Ureter (tissue), 1 donor: ENCODE results near the gene RNPC3. TPM values are rescaled to one million over a fixed set of nuclear protein-coding genes. Genes with fewer than 3 reads are reported as not detected.
"Not testable (repeated sequence)": the region's sequence is repeated elsewhere in the genome, so short reads cannot be mapped to it uniquely, and the experiment has no call there.

Source experiments
- DNase-seq: peaks from one replicate; pipeline ENCODE4 v3.0.0-alpha.2; 2020; ENCODE audit warnings: low spot score
- total RNA-seq: library from RNA; stranded (reverse); gene quantifications from one replicate; pipeline ENCODE4 v1.2.4, GENCODE V29; 2023
- donor health status: DM: yes; HTN: yes; CAD: no.

Gene RNPC3
- total RNA-seq, 1 donor from 2014 or later: 54.0 TPM

DNA sequence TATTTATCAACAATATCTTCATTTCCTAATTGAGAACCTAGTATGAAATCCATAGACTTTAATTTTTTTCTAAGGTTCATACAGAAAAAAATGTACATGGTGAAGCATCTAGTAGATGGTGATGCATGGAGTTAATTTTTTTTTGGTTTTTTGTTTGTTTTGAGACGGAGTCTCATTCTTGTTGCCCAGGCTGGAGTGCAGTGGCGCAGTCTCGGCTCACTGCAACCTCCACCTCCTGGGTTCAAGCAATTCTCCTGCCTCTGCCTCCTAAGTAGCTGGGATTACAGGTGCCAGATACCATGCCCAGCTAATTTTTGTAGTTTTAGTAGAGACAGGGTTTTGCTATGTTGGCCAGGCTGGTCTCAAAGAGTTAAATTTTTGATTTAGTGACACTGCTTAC is 35.6 kb downstream of the RNPC3 start:
- DNase-seq: not testable (repeated sequence)

DNA sequence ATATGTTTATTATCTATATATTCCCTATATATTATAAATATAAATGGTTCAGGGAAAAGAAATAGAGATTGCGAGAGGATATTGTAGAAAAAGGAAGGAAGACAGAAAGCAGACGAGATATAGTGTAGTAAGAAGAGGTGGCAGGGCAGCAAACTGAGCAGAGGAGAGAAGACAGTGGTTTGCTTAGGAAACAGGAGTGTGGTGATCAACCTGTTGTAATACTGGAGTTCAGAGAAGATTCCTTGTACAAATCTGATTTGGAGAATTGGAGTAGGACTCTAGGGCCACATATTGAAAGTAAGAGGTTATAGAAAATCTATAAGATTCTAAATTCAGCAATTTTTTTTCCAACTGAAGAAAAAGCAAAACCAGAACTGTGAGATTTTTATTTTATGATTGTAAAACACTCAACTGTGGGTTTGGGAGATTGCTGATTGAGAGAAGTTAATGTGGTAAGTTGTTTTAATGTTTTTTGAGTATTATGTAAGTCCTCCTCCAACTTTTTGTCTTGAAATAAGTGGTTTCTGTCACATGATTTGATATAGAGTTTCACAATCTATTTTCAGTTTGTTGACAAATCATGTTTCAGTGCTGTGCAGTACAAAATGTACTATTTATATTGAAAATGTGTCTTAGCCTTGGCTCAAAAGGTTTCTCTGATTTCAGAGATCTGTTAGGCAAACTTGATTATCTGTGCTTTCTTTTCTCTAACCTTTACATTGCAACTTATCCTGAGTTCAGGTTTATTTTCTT is 36.3 kb downstream of the RNPC3 start:
- no peak for DNase-seq

DNA sequence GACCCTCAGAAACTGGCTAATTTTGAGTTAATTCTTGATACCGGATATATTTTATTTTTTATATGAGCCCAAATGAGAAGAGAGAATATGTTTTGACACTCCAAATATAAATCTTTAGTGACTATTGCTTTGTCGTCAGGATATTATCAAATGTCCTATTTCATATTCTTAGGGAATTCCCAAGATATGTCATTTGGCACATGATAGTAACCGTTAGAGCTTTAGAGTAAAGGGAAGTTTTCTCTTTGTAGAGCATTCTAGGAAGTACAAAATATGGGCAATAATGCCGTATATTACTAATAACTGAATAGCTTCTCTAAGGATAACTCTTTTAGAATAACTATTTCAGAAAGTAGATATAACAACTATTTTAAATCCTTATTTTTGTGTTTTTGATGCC is 37.6 kb downstream of the RNPC3 start:
- DNase-seq: no peak

DNA sequence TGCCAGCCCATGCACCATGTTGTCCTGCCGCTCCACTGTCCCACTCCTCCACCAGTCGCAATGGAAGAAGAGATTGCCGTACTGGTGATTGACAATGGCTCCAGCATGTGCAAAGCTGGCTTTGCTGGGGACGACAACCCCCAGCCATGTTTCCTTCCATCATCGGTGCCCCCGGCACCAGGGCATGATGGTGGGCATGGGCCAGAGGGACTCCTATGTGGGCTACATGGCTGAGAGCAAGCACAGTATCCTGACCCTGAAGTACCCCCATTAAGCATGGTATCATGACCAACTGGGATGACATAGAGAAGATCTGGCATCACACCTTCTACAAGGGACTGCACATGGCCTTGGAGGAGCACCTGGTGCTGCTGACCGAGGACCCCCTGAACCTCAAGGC is 44.0 kb downstream of the RNPC3 start:
- no peak for DNase-seq

DNA sequence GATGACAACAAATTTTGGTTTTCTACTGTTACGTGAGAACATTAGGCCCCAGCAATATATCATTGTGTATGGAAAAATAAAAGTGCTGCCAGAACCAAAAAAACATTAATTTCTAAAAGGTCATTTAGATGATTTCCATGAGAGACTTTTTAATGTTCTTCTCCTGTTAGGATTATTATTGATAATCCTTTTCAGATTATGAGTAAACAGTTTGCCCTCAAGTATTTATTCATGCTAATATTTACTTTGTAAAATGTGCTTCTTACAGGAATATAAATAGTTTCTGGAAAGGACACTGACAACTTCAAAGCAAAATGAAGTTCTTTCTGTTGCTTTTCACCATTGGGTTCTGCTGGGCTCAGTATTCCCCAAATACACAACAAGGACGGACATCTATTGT is 45.8 kb downstream of the RNPC3 start, which contains the start of gene AMY2B:
Gene AMY2B (plus strand): TSS at position 301 of the 400 bp plus-strand sequence. CDS start 14 bp downstream, at position 315.
- not testable (repeated sequence) for DNase-seq

DNA sequence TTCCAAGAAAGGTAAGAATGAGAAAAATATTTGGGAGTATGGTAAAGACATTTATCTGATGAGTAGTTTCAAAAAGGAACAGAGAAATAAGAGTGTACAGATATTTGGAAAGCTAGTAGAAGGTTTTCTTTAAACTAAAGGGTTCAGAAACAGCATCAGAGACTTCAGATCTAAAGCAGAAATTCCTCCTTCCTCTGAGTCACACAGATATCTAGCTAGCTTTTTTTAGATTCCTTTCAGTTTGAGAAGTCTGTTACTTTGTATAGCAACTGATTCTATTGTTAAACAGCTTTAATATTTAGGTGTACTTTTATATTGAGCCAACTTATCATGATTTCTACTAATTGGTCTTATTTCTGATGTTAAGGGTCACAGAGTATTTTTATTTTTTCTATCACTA is 50.6 kb downstream of the RNPC3 start:
- no peak for DNase-seq

DNA sequence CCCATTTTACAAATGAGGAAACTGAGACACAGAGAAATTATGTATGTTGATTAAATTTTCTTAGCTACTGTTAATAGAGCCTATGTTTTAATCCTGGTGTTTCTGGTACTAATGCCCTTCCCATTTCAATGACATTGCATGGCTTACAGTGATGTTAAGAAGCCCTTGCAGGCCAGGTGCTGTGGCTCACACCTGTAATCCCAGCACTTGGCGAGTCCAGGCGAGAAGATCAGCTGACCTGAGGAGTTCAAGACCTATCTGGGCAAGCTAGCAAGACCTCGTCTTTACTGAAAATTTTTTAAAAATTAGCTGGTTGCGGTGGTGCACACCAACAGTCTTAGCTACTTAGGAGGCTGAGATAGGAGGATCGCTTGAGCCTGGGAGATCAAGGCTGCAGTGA is 51.3 kb downstream of the RNPC3 start:
- not testable (repeated sequence) for DNase-seq

DNA sequence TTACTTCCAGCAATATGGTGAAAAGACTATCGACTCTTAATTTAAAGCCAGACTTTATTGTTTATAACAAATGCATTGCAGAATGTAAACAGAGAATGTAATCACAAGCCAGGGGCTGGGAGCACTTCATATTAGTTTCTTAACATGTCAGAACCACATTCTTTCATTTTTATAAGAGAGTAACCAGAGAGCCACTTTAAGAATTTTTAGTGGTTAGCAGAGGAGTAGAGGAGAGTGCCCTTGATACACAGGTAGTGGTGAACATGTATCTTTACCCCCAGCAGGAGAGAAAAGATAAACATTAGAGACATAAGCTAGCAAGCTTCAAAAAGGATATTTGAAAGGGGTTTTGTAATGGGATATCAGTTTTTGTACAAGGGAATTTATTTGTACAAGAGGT is 57.0 kb downstream of the RNPC3 start:
- no peak for DNase-seq

DNA sequence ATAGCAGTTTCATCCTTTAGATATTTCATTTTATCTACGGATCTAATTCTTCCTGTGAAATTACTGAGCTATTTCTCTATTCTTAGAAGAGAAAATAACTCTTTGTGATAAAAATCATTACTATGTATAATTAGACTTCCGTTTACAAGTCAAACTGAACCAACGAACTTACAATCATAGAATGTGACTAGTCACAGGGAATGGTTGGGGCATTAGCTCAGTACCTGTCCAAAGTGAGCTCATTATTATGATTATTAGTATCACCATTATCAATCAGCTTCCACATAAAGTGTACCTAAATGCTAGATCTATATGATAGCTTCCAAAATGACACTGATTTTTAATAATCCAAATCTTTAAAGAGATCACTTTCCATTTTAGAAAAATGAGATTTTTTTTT is 58.4 kb downstream of the RNPC3 start:
- no peak for DNase-seq

DNA sequence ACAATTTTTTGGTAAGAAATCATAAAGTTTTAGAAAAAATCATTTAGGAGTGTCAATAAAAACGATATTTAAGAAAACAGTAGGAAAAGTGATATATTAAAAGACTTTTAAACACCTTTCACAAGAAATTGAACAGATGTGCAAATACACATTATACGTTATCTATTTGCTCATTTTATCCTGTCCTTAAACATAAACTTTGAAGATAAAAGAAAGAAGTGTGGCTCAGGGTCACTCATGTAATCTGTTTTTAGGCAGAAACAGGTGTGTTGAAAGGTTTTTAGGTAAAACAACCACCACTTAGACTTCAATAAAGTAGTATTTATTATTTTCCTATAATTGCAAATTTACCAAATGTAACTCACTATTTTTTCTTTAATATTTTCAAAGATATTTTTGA is 59.0 kb downstream of the RNPC3 start:
- DNase-seq: no peak

DNA sequence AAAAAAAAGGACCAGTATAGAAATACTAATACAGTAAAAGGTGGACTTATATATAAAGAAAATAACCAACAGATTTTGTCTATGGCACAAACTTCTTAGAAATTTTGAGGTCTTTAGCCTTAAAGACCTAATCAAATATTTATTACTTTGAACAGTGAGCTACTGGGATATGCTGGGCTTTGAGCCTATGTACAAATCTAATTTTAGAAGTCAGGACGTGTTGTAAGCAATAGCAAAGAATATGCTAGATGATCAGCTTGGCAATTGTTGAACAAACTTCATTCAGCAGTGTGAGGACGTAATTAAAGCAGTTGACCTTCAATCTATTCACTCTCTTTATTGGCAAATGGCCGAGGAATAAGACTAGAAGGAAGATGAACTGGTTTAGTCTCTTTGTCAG is 77.2 kb downstream of the RNPC3 start:
- not testable (repeated sequence) for DNase-seq

Other genes starting within 250 kb of the RNPC3 start
- gene AMY2B, start 45.9 kb downstream of the RNPC3 start, total RNA-seq: 38.0 TPM
- gene AMY2A, start 91.7 kb downstream of the RNPC3 start, total RNA-seq: not detected
- gene AMY1A, start 130.1 kb downstream of the RNPC3 start, total RNA-seq: not detected
- not detected for gene AMY1B, start 170.5 kb downstream of the RNPC3 start, total RNA-seq
- not detected for gene AMY1C, start 224.2 kb downstream of the RNPC3 start, total RNA-seq